Coronary artery (tissue), 2 donors: ENCODE results near the gene EFNA5.

Experiments used
- DNase-seq: peaks from one replicate; pipeline ENCODE4 v3.0.0-alpha.2; 2017; ENCODE audit warnings: low spot score
- H3K27ac ChIP-seq, 2 donors: fragments of 200-600 bp; sonication (generic); one replicate each; pipeline ENCODE4 v1.5.1; 2016 to 2019
- H3K4me3 ChIP-seq: fragments of 200-600 bp; sonication (generic); 2 replicates; pipeline ENCODE4 v1.5.1; 2016; ENCODE audit warnings: mild to moderate bottlenecking, moderate library complexity
- TF ChIP-seq, protein P1 (sequence below): fragments of 200-600 bp; sonication (generic); IDR thresholded peaks from one replicate; pipeline ENCODE4 v1.5.1; 2019; ENCODE audit warnings: antibody characterized with exemption

EFNA5 gene

DNA sequence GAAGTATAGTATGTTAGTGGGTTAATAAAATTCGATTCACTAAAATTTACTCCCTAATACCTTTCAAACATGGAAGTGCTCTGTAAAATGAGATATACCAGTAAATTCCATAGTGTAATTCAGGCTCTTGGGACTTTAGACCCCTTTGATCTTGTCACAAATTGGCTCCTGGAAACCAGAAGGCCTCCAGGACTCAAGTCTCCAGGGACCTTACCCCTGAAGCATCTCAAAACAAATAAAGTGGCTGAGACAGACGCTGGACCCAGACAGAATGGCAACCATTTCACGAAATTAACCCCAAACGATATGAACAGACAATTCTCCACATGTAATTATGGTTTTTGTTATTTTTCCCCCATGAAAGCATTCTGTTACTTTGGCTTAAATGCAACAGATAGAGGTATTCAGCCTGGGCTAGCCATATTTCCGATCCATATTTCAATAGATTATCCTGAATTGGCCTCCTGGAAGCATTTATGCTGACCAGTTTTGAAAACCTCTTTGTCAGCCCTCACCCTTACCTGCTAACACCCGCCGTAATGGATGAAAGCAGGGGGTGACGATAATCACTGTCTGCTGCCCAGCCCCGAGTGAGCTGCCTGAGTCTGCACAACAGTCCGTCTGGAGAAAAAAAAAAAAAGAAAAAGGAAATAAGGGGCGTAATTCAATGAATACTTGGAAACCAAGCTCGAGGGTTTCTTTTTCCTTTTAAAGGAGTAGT is 34.1 kb upstream of the EFNA5 start:
- Histone ChIP-seq H3K4me3 (peak overlapping the region; percentile 16), H3K27ac (no peak overlapping the region)
- TF ChIP-seq, protein P1, sequence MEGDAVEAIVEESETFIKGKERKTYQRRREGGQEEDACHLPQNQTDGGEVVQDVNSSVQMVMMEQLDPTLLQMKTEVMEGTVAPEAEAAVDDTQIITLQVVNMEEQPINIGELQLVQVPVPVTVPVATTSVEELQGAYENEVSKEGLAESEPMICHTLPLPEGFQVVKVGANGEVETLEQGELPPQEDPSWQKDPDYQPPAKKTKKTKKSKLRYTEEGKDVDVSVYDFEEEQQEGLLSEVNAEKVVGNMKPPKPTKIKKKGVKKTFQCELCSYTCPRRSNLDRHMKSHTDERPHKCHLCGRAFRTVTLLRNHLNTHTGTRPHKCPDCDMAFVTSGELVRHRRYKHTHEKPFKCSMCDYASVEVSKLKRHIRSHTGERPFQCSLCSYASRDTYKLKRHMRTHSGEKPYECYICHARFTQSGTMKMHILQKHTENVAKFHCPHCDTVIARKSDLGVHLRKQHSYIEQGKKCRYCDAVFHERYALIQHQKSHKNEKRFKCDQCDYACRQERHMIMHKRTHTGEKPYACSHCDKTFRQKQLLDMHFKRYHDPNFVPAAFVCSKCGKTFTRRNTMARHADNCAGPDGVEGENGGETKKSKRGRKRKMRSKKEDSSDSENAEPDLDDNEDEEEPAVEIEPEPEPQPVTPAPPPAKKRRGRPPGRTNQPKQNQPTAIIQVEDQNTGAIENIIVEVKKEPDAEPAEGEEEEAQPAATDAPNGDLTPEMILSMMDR: no peak
- DNase-seq: no peak

GRCh38 chr5:107700481-107700880 is 29.7 kb upstream of the EFNA5 start:
- Histone ChIP-seq H3K4me3 (no peak overlapping the region), H3K27ac (no peak overlapping the region)
- DNase-seq: no peak
- TF ChIP-seq, protein P1: no peak

DNA sequence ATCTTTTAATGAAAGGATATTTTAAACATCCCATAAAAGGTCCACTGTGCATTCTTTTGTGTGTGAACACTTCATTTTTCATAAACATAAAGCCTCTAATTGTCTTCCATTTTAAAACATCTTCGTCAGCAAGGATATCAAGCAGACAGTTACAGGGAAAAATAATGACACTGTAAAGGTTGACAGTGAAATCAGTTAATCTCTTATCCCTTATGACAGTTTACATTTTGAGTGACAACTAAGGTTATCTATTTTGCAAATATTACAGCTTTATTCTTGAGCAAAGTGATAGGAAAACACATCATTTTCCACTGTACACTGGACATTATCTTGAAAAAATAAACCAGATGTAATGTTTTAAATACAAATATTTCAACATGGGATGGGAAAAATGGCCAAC is 28.7 kb upstream of the EFNA5 start:
- no peak overlapping the region for H3K4me3 ChIP-seq
- TF ChIP-seq, protein P1: no peak
- no peak overlapping the region for H3K27ac ChIP-seq
- no peak for DNase-seq

DNA sequence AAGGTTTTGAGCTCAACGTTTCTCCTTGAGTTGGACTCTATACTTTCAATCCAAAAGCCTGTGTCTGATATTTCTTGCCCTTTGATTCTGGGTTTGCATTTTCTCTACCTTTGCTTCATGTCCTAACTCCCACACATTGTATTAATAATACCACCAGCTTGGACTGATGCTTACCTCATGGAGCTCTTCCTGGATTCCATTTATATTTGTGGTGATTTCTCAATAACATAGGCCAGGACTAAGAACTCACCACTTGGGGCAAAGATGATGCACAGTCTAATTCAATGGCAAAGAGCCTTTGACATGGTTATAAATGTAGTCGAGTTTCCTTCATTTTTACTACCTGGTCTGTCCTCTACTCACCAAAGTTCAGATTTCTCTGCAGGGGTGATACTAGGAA is 27.5 kb upstream of the EFNA5 start:
- no peak overlapping the region for H3K4me3 ChIP-seq
- DNase-seq: no peak
- TF ChIP-seq, protein P1: no peak
- H3K27ac ChIP-seq: no peak overlapping the region

GRCh38 chr5:107696498-107696897 is 25.8 kb upstream of the EFNA5 start:
- TF ChIP-seq, protein P1: no peak
- no peak for DNase-seq
- Histone ChIP-seq H3K4me3 (no peak overlapping the region), H3K27ac (no peak overlapping the region)

DNA sequence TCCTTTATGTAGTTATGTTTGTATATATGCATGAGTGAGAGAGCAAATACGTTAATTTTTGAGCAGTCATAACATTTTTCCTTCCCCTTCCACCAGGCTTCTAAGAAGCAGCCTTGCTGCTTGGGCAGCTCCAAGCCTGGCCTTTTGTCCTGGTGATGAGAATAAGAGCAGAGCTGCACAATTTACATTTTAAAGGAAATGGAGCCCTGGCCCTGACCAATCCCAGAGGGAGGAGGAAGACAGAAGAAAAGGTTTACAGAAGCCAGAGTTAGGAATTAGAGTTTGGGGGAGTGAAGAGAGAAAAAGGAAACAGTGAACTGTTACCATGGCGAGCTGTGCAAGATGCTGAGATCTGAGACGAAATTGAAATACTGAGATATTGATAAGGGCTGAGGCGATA is 25.3 kb upstream of the EFNA5 start:
- TF ChIP-seq, protein P1: no peak
- no peak for DNase-seq
- no peak overlapping the region for H3K4me3 ChIP-seq
- no peak overlapping the region for H3K27ac ChIP-seq

- TF ChIP-seq, protein P1: no peak
These were observed 17.2 kb upstream of the EFNA5 start for GRCh38 chr5:107687937-107688336.

More at GRCh38 chr5:107687937-107688336, 17.2 kb upstream of the EFNA5 start:
- no peak overlapping the region for H3K27ac ChIP-seq
- H3K4me3 ChIP-seq: no peak overlapping the region
- no peak for DNase-seq
